H9 (cell line): ENCODE results near the gene TUB. TPM values are rescaled to one million over a fixed set of nuclear protein-coding genes. Genes with fewer than 3 reads are reported as not detected.

ENCODE experiments used
- DNase-seq: peaks from one replicate; pipeline ENCODE4 v3.0.0-alpha.2; 2017
- H2AFZ ChIP-seq: one replicate; pipeline ENCODE4 v1.6.1; 2013; ENCODE audit warnings: mild to moderate bottlenecking, low read length, control low read depth, moderate library complexity
- H2AK5ac ChIP-seq: 2 replicates; pipeline ENCODE4 v1.6.1; 2013; ENCODE audit warnings: low read length, control low read depth, mixed read lengths; ENCODE audit not compliant: insufficient read length
- H2BK120ac ChIP-seq: one replicate; pipeline ENCODE4 v1.6.1; 2013; ENCODE audit warnings: low read depth, mild to moderate bottlenecking, low read length, control low read depth, inconsistent platforms; ENCODE audit not compliant: poor library complexity, severe bottlenecking
- H2BK12ac ChIP-seq: 2 replicates; pipeline ENCODE4 v1.6.1; 2013; ENCODE audit warnings: low read length, control low read depth, mixed read lengths, low read depth; ENCODE audit not compliant: insufficient read length
- H2BK15ac ChIP-seq: 2 replicates; pipeline ENCODE4 v1.6.1; 2013; ENCODE audit warnings: low read depth, low read length, control low read depth
- H2BK20ac ChIP-seq: one replicate; pipeline ENCODE4 v1.6.1; 2013; ENCODE audit warnings: low read depth, mild to moderate bottlenecking, low read length, control low read depth, inconsistent platforms; ENCODE audit not compliant: poor library complexity, severe bottlenecking
- H2BK5ac ChIP-seq: 2 replicates; pipeline ENCODE4 v1.6.1; 2013; ENCODE audit warnings: low read length, control low read depth, mixed read lengths; ENCODE audit not compliant: insufficient read length
- H3K14ac ChIP-seq: 2 replicates; pipeline ENCODE4 v1.6.1; 2013; ENCODE audit warnings: low read length, control low read depth; ENCODE audit not compliant: insufficient read depth
- H3K18ac ChIP-seq: 2 replicates; pipeline ENCODE4 v1.6.1; 2013; ENCODE audit warnings: low read depth, mild to moderate bottlenecking, mixed read lengths, low read length, control low read depth; ENCODE audit not compliant: insufficient read length
- H3K23ac ChIP-seq: 2 replicates; pipeline ENCODE4 v1.6.1; 2013; ENCODE audit warnings: low read length, control low read depth, mixed read lengths, low read depth; ENCODE audit not compliant: insufficient read length
- H3K23me2 ChIP-seq: 2 replicates; pipeline ENCODE4 v1.6.1; 2013; ENCODE audit warnings: low read depth, mild to moderate bottlenecking, mixed read lengths, low read length, control low read depth; ENCODE audit not compliant: insufficient read length, poor library complexity, severe bottlenecking
- H3K27ac ChIP-seq: 2 replicates; pipeline ENCODE4 v1.5.1; 2013; ENCODE audit warnings: low read length, control low read depth, mixed read lengths, low read depth; ENCODE audit not compliant: insufficient read length
- H3K27me3 ChIP-seq: 2 replicates; pipeline ENCODE4 v1.6.1; 2013; ENCODE audit warnings: low read length, control low read depth, inconsistent platforms; ENCODE audit not compliant: insufficient read depth
- H3K4ac ChIP-seq: 2 replicates; pipeline ENCODE4 v1.6.1; 2013; ENCODE audit warnings: low read depth, mild to moderate bottlenecking, control low read depth, inconsistent platforms, low read length, moderate library complexity
- H3K4me1 ChIP-seq: 2 replicates; pipeline ENCODE4 v1.6.1; 2013; ENCODE audit warnings: low read length, control low read depth, inconsistent platforms; ENCODE audit not compliant: insufficient read depth
- H3K4me2 ChIP-seq: 2 replicates; pipeline ENCODE4 v1.6.1; 2013; ENCODE audit warnings: low read length, control low read depth, mixed read lengths; ENCODE audit not compliant: insufficient read length, insufficient read depth
- H3K56ac ChIP-seq: 2 replicates; pipeline ENCODE4 v1.6.1; 2013; ENCODE audit warnings: low read depth, mild to moderate bottlenecking, mixed read lengths, low read length, control low read depth; ENCODE audit not compliant: insufficient read length
- H3K79me1 ChIP-seq: 2 replicates; pipeline ENCODE4 v1.6.1; 2013; ENCODE audit warnings: low read depth, mild to moderate bottlenecking, moderate library complexity, low read length, control low read depth, inconsistent platforms; ENCODE audit not compliant: insufficient read depth, poor library complexity, severe bottlenecking
- H3K79me2 ChIP-seq: 2 replicates; pipeline ENCODE4 v1.6.1; 2013; ENCODE audit warnings: low read length, control low read depth, inconsistent platforms; ENCODE audit not compliant: insufficient read depth
- H3K9ac ChIP-seq: 2 replicates; pipeline ENCODE4 v1.6.1; 2013; ENCODE audit warnings: low read length, control low read depth, mixed read lengths; ENCODE audit not compliant: insufficient read length; ENCODE audit errors: extremely low read depth
- H3K9me3 ChIP-seq: one replicate; pipeline ENCODE4 v1.6.1; 2013; ENCODE audit warnings: low read depth, low read length, inconsistent platforms; ENCODE audit not compliant: control insufficient read depth
- H3T11ph ChIP-seq: one replicate; pipeline ENCODE4 v1.6.1; 2013; ENCODE audit warnings: mild to moderate bottlenecking, low read length, control low read depth, inconsistent platforms
- H4K20me1 ChIP-seq: one replicate; pipeline ENCODE4 v1.6.1; 2013; ENCODE audit not compliant: control insufficient read depth, insufficient read length, insufficient read depth
- H4K5ac ChIP-seq: 2 replicates; pipeline ENCODE4 v1.6.1; 2013; ENCODE audit warnings: low read depth, mild to moderate bottlenecking, mixed read lengths, low read length, control low read depth; ENCODE audit not compliant: insufficient read length
- H4K8ac ChIP-seq: replicated peaks from 2 replicates; pipeline ENCODE4 v1.6.1; 2013; ENCODE audit warnings: low read length, control low read depth, mixed read lengths, low read depth; ENCODE audit not compliant: insufficient read length
- H4K91ac ChIP-seq: 2 replicates; pipeline ENCODE4 v1.6.1; 2013; ENCODE audit warnings: low read depth, mild to moderate bottlenecking, moderate library complexity, mixed read lengths, low read length, control low read depth; ENCODE audit not compliant: insufficient read length
- H3K27ac Mint-ChIP-seq, 3 experiments: 2 replicates in 2 of 3; 3 replicates in 1 of 3; pipeline ENCODE4 v1.8.0; 2020 to 2021; ENCODE audit warnings: mixed read lengths in 3 of 3, mild to moderate bottlenecking in 1 of 3, moderate library complexity in 1 of 3
- H3K27me3 Mint-ChIP-seq: 2 replicates; pipeline ENCODE4 v1.8.0; 2021; ENCODE audit warnings: low read depth, mild to moderate bottlenecking, moderate library complexity, mixed read lengths
- H3K36me3 Mint-ChIP-seq, 3 experiments: 2 replicates in 2 of 3; 3 replicates in 1 of 3; pipeline ENCODE4 v1.8.0; 2020 to 2021; ENCODE audit warnings: low read depth in 3 of 3, mixed read lengths in 3 of 3; ENCODE audit not compliant: insufficient read depth in 1 of 3
- H3K4me1 Mint-ChIP-seq, 2 experiments: 2 replicates each; pipeline ENCODE4 v1.8.0; 2020; ENCODE audit warnings: mixed read lengths in 2 of 2
- H3K4me3 Mint-ChIP-seq, 2 experiments: 2 replicates in 1 of 2; 3 replicates in 1 of 2; pipeline ENCODE4 v1.8.0; 2020 to 2021; ENCODE audit warnings: mild to moderate bottlenecking in 2 of 2, mixed read lengths in 2 of 2, moderate library complexity in 1 of 2
- H3K9me3 Mint-ChIP-seq, 2 experiments: 2 replicates in 1 of 2; 3 replicates in 1 of 2; pipeline ENCODE4 v1.8.0; 2020; ENCODE audit warnings: mild to moderate bottlenecking in 2 of 2, mixed read lengths in 2 of 2, moderate library complexity in 1 of 2
- WGBS: extraction: QIAGEN DNeasy Blood & Tissue Kit; methylation state at CpG from one replicate; pipeline ENCODE4 v1.1.7; 2013; ENCODE audit warnings: missing lambda C conversion rate, low lambda C conversion rate, mixed read lengths; ENCODE audit not compliant: insufficient read length; ENCODE audit errors: extremely low coverage; 5-methylcytosine and 5-hydroxymethylcytosine counted together
- total RNA-seq: library from RNA; stranded (reverse); gene quantifications from 2 replicates; pipeline ENCODE4 v1.2.1, GENCODE V29; 2021
- TF ChIP-seq, protein P1 (sequence below): fragments of 200-600 bp; sonication (generic); conservative IDR thresholded peaks from 3 replicates; pipeline ENCODE4 v1.8.0; 2021; ENCODE audit warnings: antibody characterized with exemption, mild to moderate bottlenecking

The TUB gene
- total RNA-seq, 1 experiment from 2014 or later, result 14.8 TPM

DNA sequence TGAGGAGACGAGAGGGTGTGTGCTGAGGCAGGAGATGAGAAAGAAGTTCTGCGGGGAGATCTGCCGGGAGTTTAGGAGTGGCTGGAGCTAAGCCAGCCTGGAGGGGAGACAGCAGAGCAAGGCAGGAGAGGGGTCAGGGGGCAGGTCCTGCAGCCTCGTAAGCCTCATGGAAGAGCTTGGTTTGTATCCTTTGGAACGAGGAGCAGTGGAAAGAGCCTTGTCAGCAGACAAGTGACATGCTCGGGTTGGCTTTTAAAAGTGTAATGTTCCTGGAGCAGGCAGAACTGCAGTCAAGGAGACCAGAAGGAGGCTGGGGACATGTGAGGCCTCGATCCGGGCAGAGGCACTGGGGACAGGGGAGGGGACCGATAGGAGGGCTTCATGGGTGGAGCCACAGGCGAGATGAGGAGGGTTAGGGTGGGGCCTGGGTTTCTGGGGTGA, 21.4 kb upstream of the TUB start:
- no peak overlapping the region for H3K4me2 ChIP-seq
- H3K79me1 ChIP-seq, result no peaks in the 10 kb centered on the region
- no peaks in the 10 kb centered on the region; a peak in 1 of 7 replicates for H3K36me3 Mint-ChIP-seq
- H3K4ac ChIP-seq, result no peak overlapping the region
- peaks cover 3% of the 10 kb centered on the region for H4K20me1 ChIP-seq
- H2BK12ac ChIP-seq, result no peak overlapping the region
- no peak overlapping the region for H2AFZ ChIP-seq
- no peaks in the 10 kb centered on the region for H3K79me2 ChIP-seq
- peak overlapping the region in 1 of 3 experiments; percentile 14; a peak in 3 of 7 replicates for H3K27ac Mint-ChIP-seq
- H4K91ac ChIP-seq, result no peak overlapping the region
- H2BK5ac ChIP-seq, result no peak overlapping the region
- H3K23ac ChIP-seq, result no peak overlapping the region
- TF ChIP-seq, protein P1, sequence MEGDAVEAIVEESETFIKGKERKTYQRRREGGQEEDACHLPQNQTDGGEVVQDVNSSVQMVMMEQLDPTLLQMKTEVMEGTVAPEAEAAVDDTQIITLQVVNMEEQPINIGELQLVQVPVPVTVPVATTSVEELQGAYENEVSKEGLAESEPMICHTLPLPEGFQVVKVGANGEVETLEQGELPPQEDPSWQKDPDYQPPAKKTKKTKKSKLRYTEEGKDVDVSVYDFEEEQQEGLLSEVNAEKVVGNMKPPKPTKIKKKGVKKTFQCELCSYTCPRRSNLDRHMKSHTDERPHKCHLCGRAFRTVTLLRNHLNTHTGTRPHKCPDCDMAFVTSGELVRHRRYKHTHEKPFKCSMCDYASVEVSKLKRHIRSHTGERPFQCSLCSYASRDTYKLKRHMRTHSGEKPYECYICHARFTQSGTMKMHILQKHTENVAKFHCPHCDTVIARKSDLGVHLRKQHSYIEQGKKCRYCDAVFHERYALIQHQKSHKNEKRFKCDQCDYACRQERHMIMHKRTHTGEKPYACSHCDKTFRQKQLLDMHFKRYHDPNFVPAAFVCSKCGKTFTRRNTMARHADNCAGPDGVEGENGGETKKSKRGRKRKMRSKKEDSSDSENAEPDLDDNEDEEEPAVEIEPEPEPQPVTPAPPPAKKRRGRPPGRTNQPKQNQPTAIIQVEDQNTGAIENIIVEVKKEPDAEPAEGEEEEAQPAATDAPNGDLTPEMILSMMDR, result no peak
- H3K9me3 Mint-ChIP-seq, result no peaks in the 10 kb centered on the region
- H3K4me1 ChIP-seq, result peaks cover 3% of the 10 kb centered on the region; the same call in 1 of the 2 replicates
- H3K9me3 ChIP-seq, result no peaks in the 10 kb centered on the region
- no peaks in the 10 kb centered on the region for H3K27me3 ChIP-seq
- H2BK15ac ChIP-seq, result no peak overlapping the region
- H2BK20ac ChIP-seq, result no peak overlapping the region
- no peak overlapping the region for H3K18ac ChIP-seq
- H3K56ac ChIP-seq, result no peak overlapping the region
- peaks cover 7 to 22% of the 10 kb centered on the region in 2 experiments for H3K4me1 Mint-ChIP-seq
- no peak overlapping the region for H3K14ac ChIP-seq
- no CpG with 5 or more reads among the region's 10 CpGs for WGBS
- no peak for DNase-seq
- H2AK5ac ChIP-seq, result no peak overlapping the region
- H3K4me3 Mint-ChIP-seq, result no peak overlapping the region; a peak in 1 of 5 replicates
- H2BK120ac ChIP-seq, result no peak overlapping the region
- no peak overlapping the region for H4K5ac ChIP-seq
- no peaks in the 10 kb centered on the region for H3K23me2 ChIP-seq
- H3K9ac ChIP-seq, result no peak overlapping the region
- H3T11ph ChIP-seq, result no peak overlapping the region
- H3K27ac ChIP-seq, result no peak overlapping the region
- H3K27me3 Mint-ChIP-seq, result peaks cover 1% of the 10 kb centered on the region
- H4K8ac ChIP-seq, result no peak overlapping the region
